Measurements from ENCODE around the gene CNN3. TPM values are rescaled to one million over a fixed set of nuclear protein-coding genes. Genes with fewer than 3 reads are reported as not detected.
A peak's percentile ranks its signal among the peaks of the same experiment; 100 is the strongest.

The CNN3 gene
- total RNA-seq, 1 donor, result 316 TPM

DNA sequence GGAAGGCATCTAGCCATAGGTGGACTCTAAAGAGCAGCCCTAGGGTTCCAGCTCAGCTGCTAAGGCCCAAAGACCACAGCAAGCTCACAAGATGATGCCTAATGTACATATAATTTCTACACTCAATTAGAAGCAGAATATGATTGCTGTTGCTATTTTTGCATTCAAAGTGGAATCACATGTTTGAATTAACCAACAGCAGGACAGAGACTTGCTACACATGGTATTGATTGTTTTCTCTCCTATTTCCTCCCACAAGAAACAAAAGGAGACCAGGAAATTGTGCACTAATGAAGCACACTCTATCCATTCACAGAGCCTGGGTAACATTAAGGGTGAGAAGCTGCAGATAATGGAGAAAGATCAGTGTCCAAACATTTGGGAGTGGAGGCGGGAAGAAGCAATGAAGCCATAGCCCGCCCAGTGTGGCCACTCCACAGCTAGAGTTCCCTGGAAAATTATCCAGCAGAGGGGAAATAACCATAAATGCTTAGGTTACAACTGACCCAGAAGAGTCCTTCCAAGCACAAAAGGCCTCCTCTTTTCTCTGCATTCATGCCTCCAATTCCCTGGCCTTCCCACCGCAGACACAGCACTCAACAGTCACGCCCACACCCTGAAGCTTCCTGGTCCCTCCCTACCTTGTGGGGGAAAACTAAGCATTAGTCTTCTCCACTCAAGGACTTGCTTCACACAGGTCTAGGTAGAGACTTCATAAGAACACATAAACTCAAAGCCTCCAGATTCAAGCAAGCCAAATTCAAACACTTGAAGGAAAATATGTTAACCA, 7.5 kb downstream of the CNN3 start:
- no peaks in the 10 kb centered on the region for H3K27me3 ChIP-seq (ENCODE audit: insufficient read depth, low read length)
- peak overlapping the region; percentile 30 for H3K4me2 ChIP-seq (ENCODE audit: insufficient read depth, low read length)
- H2AFZ ChIP-seq (ENCODE audit: low read length), result no peak overlapping the region
- peaks cover 45% of the 10 kb centered on the region for H3K4me1 ChIP-seq (ENCODE audit: insufficient read depth, low read length)
- DNase-seq (ENCODE audit: insufficient read length, low spot score, missing footprints), result no peak
- peaks cover 21% of the 10 kb centered on the region for H3K36me3 ChIP-seq (ENCODE audit: insufficient read depth, low read length)
- H3K79me2 ChIP-seq (ENCODE audit: insufficient read depth, low read length), result peaks cover 100% of the 10 kb centered on the region
- no peak overlapping the region for H3K4me3 ChIP-seq (ENCODE audit: insufficient read depth, low read length)
- peaks cover 74% of the 10 kb centered on the region for H4K20me1 ChIP-seq (ENCODE audit: insufficient read depth, low read length)
- peak overlapping the region; percentile 23 for H3K27ac ChIP-seq (ENCODE audit: low read depth, low read length)
- no peaks in the 10 kb centered on the region for H3K9me3 ChIP-seq (ENCODE audit: low read depth, low read length)
- TF ChIP-seq, protein P1, sequence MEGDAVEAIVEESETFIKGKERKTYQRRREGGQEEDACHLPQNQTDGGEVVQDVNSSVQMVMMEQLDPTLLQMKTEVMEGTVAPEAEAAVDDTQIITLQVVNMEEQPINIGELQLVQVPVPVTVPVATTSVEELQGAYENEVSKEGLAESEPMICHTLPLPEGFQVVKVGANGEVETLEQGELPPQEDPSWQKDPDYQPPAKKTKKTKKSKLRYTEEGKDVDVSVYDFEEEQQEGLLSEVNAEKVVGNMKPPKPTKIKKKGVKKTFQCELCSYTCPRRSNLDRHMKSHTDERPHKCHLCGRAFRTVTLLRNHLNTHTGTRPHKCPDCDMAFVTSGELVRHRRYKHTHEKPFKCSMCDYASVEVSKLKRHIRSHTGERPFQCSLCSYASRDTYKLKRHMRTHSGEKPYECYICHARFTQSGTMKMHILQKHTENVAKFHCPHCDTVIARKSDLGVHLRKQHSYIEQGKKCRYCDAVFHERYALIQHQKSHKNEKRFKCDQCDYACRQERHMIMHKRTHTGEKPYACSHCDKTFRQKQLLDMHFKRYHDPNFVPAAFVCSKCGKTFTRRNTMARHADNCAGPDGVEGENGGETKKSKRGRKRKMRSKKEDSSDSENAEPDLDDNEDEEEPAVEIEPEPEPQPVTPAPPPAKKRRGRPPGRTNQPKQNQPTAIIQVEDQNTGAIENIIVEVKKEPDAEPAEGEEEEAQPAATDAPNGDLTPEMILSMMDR (IDR thresholded peaks at IDR 0.05; ENCODE audit: extremely low read depth, low read depth, low read length), result no peak

DNA sequence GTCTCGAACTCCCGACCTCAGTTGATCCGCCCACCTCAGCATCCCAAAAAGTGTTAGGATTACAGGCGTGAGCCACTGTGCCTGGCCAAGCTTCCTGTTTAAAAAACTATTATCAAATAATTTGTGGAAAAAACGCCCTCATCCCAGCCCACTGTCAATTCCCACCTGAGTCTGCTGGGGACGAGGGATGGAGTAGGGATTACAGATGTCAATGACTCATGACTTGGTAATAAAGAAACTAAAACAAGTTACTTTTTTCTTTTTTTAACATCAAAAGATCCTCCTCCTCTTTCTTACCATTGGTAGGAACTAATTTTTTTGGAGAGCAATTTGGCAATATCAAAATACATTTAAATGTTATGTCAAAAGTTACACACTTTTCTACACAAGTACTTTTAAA, 9.7 kb downstream of the CNN3 start:
- H3K4me1 ChIP-seq (ENCODE audit: insufficient read depth, low read length), result peaks cover 36% of the 10 kb centered on the region
- no peaks in the 10 kb centered on the region for H3K27me3 ChIP-seq (ENCODE audit: insufficient read depth, low read length)
- no peak overlapping the region for H3K4me2 ChIP-seq (ENCODE audit: insufficient read depth, low read length)
- H4K20me1 ChIP-seq (ENCODE audit: insufficient read depth, low read length), result peaks cover 81% of the 10 kb centered on the region
- DNase-seq (ENCODE audit: insufficient read length, low spot score, missing footprints), result no peak
- no peaks in the 10 kb centered on the region for H3K9me3 ChIP-seq (ENCODE audit: low read depth, low read length)
- H3K4me3 ChIP-seq (ENCODE audit: insufficient read depth, low read length), result no peak overlapping the region
- H3K79me2 ChIP-seq (ENCODE audit: insufficient read depth, low read length), result peaks cover 100% of the 10 kb centered on the region
- H3K36me3 ChIP-seq (ENCODE audit: insufficient read depth, low read length), result peaks cover 11% of the 10 kb centered on the region
- H2AFZ ChIP-seq (ENCODE audit: low read length), result no peak overlapping the region
- TF ChIP-seq, protein P1 (IDR thresholded peaks at IDR 0.05; ENCODE audit: extremely low read depth, low read depth, low read length), result no peak
- no peak overlapping the region for H3K27ac ChIP-seq (ENCODE audit: low read depth, low read length)

DNA sequence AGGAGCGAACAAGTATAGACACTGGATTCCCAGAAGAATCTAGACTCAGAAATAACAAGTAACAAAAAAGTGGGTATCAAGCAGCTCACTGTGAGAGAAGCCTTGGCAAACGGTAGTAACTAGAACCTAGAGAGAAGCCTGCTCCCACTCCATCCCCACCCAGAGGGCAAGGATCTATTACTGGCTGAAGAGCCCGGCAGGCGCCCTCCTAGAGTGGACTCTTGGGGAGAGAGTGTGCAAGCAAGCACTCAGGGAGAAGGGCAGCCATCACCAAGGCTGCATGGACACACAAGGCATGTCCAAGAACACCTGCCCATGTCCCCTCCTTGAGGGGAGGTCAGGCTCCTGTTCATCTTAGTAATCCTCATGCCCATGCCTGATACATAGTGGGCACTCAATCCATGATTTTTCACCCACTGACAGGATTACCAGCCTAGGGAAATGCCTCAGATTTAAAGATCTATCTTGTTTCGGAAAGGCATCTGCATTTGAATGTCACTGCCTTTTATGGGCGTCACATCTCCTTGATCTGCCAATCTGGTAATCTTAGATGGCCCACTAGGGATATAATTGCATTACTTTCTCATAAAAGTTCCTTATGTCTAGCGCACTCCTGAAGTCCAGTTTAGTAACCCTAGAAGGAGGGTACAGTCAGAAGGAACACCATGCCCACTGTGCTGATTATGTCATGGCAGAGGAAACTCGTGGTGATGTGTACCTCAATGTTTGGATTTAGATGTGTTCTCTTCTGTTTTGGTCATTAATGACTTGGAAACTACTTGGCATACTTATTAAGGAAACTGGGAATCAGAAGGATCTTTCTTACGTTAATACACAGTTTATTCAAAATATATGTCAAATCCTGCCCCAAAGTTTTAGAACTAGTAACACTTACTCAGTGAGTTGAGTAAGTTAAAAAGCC, 14.4 kb downstream of the CNN3 start:
- H3K36me3 ChIP-seq (ENCODE audit: insufficient read depth, low read length), result peaks cover 33% of the 10 kb centered on the region
- H3K4me1 ChIP-seq (ENCODE audit: insufficient read depth, low read length), result peaks cover 22% of the 10 kb centered on the region
- TF ChIP-seq, protein P1 (IDR thresholded peaks at IDR 0.05; ENCODE audit: extremely low read depth, low read depth, low read length), result no peak
- H2AFZ ChIP-seq (ENCODE audit: low read length), result no peak overlapping the region
- no peak overlapping the region for H3K4me2 ChIP-seq (ENCODE audit: insufficient read depth, low read length)
- H3K4me3 ChIP-seq (ENCODE audit: insufficient read depth, low read length), result no peak overlapping the region
- no peak for DNase-seq (ENCODE audit: insufficient read length, low spot score, missing footprints)
- no peaks in the 10 kb centered on the region for H3K27me3 ChIP-seq (ENCODE audit: insufficient read depth, low read length)
- H4K20me1 ChIP-seq (ENCODE audit: insufficient read depth, low read length), result peaks cover 92% of the 10 kb centered on the region
- H3K9me3 ChIP-seq (ENCODE audit: low read depth, low read length), result no peaks in the 10 kb centered on the region
- peaks cover 98% of the 10 kb centered on the region for H3K79me2 ChIP-seq (ENCODE audit: insufficient read depth, low read length)
- H3K27ac ChIP-seq (ENCODE audit: low read depth, low read length), result peak overlapping the region; percentile 32

DNA sequence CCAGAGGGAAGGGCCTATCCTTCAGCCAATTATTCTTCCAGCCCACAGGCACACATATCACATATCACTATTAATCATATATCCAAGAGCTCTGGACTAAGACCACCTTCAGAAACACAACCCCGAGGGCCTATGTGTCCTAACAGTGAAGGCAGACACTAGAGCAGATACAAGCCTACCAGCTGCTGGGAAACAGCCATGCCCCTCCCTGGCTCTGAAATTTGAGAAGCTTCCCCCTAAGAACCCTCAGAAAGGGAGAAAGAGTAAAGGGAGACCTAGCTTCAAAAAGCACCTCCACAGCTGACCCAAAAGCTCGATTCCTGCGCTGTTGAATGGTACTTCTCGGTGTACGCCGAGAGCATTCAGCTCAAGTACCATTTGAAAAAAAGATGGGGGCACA, 17.4 kb downstream of the CNN3 start:
- TF ChIP-seq, protein P1 (IDR thresholded peaks at IDR 0.05; ENCODE audit: extremely low read depth, low read depth, low read length), result no peak
- Histone ChIP-seq H3K36me3 (ENCODE audit: insufficient read depth, low read length) (peaks cover 33% of the 10 kb centered on the region), H3K4me2 (ENCODE audit: insufficient read depth, low read length) (no peak overlapping the region), H3K4me1 (ENCODE audit: insufficient read depth, low read length) (peaks cover 29% of the 10 kb centered on the region), H3K27ac (ENCODE audit: low read depth, low read length) (no peak overlapping the region), H3K27me3 (ENCODE audit: insufficient read depth, low read length) (no peaks in the 10 kb centered on the region), H3K9me3 (ENCODE audit: low read depth, low read length) (no peaks in the 10 kb centered on the region), H2AFZ (ENCODE audit: low read length) (no peak overlapping the region), H3K79me2 (ENCODE audit: insufficient read depth, low read length) (peaks cover 98% of the 10 kb centered on the region), H4K20me1 (ENCODE audit: insufficient read depth, low read length) (peaks cover 92% of the 10 kb centered on the region), H3K4me3 (ENCODE audit: insufficient read depth, low read length) (no peak overlapping the region)
- DNase-seq (ENCODE audit: insufficient read length, low spot score, missing footprints), result no peak

Data from osteoblast (primary cell).